Activated naive CD4-positive, alpha-beta T cell treated with anti-CD3 and anti-CD28 coated beads, Interleukin-2, amount 50 U/mL, for 24 hours (primary cell): ENCODE measurements around the gene APOBEC3G.

Experiments used
- H3K27ac Mint-ChIP-seq: one replicate; pipeline ENCODE4 v1.8.0; 2021; ENCODE audit warnings: mild to moderate bottlenecking, mixed read lengths
- H3K27me3 Mint-ChIP-seq: one replicate; pipeline ENCODE4 v1.8.0; 2021; ENCODE audit warnings: mixed read lengths
- H3K36me3 Mint-ChIP-seq: one replicate; pipeline ENCODE4 v1.8.0; 2021; ENCODE audit warnings: mixed read lengths
- H3K4me1 Mint-ChIP-seq: one replicate; pipeline ENCODE4 v1.8.0; 2021; ENCODE audit warnings: mixed read lengths
- H3K4me3 Mint-ChIP-seq: one replicate; pipeline ENCODE4 v1.8.0; 2021; ENCODE audit warnings: mild to moderate bottlenecking, mixed read lengths
- H3K9me3 Mint-ChIP-seq: one replicate; pipeline ENCODE4 v1.8.0; 2021; ENCODE audit warnings: mixed read lengths

The APOBEC3G gene

DNA sequence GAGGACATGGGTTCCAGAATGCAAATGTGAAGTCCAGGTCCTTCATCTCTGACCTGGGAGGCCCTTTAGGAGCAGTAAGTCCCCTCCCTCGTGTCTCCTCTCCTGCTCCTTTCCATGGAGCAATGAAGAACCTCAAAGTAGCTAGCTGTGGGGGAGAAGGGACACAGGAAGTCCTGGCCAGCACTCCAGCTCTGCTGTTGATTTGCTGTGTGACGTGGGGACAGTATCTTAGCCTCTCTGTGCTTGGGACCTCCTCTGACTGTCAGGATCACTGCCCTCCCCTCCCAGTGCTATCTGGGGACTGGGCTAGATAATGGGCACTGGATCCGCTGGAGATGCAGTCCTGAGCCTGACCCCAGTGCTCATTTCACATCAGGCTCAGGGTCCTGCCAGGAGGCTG, 18.9 kb downstream of the APOBEC3G start:
- Mint-ChIP-seq H3K27me3 (no peaks in the 10 kb centered on the region), H3K4me3 (no peak overlapping the region), H3K4me1 (peaks cover 82% of the 10 kb centered on the region), H3K36me3 (no peaks in the 10 kb centered on the region), H3K27ac (no peak overlapping the region), H3K9me3 (no peaks in the 10 kb centered on the region)

DNA sequence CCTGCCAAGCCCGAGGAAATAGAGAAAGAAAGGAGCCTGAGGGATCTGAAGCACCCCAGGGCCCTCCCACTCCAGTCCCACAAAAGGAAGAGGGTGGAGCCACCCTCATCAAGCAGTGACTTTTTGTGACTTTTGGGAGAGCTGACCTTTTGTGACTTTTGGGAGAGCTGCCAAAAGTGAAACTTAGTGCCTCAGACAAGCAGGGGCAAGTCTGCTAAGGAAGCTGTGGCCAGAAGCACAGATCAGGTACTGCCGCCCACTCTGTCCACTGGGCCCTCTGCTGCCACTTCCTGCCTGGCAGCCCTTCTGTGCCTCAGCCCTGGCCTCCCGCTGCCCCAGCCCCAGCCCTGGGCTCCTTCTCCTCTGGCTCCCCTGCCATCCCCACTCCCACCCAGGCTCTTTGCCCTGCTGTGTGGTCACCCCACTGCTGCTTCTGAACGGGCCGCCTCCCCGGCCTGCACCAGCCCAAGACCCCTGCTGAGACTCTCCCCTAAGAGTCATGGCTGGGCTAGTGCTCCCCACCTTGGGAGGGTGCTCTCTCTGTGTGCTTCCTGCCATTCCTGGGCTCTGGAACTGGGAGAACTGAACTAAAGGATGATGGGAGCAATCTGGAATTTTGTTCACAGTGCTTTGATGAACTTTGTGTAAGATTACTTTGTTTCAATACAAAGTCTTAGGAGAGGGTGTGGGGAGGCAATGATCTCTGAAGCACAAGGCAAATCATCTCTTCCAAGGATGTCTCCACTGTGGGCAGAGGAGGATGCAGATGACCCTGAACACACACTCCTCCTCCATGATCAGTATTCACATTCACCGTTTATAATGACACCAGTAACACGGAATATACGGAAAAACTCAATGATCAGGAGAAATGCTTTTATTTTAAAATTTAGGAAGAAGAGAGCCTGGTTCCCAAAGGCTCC, 20.3 kb downstream of the APOBEC3G start, which contains the start of gene APOBEC3H:
Gene APOBEC3H, plus strand, starts transcription at position 147 of the 923 bp plus-strand sequence. CDS start 3,035 bp downstream, outside the sequence.
- H3K4me1 Mint-ChIP-seq = peaks cover 68% of the 10 kb centered on the region

DNA sequence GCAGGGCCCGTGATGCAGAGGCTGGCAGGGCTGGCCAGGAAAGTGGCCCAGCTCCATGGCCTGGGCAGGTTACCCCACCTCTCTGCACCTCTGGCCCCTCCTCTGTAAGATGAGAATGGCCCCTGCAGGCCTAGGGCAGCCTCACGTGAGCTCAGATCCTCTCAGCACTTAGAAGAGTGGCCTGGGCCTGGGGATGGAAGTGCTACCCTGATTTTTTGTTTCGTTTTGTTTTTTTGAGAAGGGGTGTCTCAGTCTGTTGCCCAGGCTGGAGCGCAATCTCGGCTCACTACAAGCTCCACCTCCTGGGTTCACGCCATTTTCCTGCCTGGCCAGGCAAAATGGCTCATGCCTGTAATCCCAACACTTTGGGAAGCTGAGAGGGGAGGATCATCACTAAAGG, 21.0 kb downstream of the APOBEC3G start:
- no peak overlapping the region for H3K4me3 Mint-ChIP-seq
- no peaks in the 10 kb centered on the region for H3K36me3 Mint-ChIP-seq
- H3K4me1 Mint-ChIP-seq = peaks cover 62% of the 10 kb centered on the region
- H3K27me3 Mint-ChIP-seq = no peaks in the 10 kb centered on the region
- H3K27ac Mint-ChIP-seq = no peak overlapping the region
- no peaks in the 10 kb centered on the region for H3K9me3 Mint-ChIP-seq

More for the DNA sequence above, 20.3 kb downstream of the APOBEC3G start, which contains the start of gene APOBEC3H:
- Mint-ChIP-seq H3K9me3 (no peaks in the 10 kb centered on the region), H3K36me3 (no peaks in the 10 kb centered on the region), H3K27ac (peak within 1 kb of the TSS; percentile 84), H3K27me3 (no peaks in the 10 kb centered on the region), H3K4me3 (peak within 1 kb of the TSS; percentile 4)

DNA sequence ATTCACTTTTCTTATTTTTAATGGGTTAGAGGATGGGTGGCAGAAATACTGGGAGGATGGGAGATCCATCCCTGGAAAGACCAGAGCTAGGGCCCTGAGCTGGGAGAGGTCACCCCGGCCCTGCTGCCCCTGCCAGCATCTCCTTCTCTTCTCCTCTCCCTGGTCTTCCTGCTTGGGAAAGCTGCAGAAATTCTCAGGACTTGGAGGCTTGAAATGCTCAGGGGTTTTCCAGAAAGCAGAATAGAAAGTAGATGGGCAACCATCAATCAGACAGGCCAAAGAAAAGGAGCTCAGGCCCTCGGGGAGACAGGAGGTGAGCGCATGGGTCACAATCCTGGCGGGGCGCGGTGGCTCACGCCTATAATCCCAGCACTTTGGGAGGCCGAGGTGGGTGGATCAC, 21.5 kb downstream of the APOBEC3G start:
- H3K27ac Mint-ChIP-seq = no peak overlapping the region
- no peaks in the 10 kb centered on the region for H3K9me3 Mint-ChIP-seq
- no peak overlapping the region for H3K4me3 Mint-ChIP-seq
- no peaks in the 10 kb centered on the region for H3K36me3 Mint-ChIP-seq
- peaks cover 60% of the 10 kb centered on the region for H3K4me1 Mint-ChIP-seq
- H3K27me3 Mint-ChIP-seq = no peaks in the 10 kb centered on the region

DNA sequence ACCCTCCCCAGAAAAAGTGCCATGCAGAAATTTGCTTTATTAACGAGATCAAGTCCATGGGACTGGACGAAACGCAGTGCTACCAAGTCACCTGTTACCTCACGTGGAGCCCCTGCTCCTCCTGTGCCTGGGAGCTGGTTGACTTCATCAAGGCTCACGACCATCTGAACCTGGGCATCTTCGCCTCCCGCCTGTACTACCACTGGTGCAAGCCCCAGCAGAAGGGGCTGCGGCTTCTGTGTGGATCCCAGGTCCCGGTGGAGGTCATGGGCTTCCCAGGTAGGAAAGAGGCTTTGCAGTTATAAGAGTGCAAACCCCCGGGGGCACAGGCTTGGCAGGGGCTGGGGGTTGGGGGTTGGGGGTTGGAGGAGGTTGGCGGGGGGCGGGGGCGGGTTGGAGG, 24.2 kb downstream of the APOBEC3G start:
- Mint-ChIP-seq H3K36me3 (no peaks in the 10 kb centered on the region), H3K4me1 (peaks cover 39% of the 10 kb centered on the region), H3K9me3 (no peaks in the 10 kb centered on the region), H3K27me3 (no peaks in the 10 kb centered on the region), H3K27ac (peak overlapping the region; percentile 80), H3K4me3 (no peak overlapping the region)

DNA sequence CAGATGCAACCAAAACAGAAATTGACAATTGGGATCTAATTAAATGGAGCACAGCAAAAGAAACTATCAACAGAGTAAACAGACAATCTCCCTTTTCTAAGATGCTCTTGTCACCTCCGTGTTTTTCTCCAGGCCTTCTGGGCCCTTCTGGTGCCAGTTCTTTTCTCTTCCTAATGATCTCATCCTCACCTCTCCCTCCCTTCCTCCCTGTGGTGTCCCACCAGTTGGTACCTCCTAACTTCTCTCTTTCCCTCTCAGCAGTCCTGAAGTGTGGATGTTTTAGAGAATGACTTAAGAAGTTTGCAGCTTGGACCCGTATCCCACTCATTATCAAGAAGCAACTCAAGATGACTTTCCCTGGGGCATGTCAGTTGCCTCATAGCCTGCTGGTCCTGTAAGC, 26.4 kb downstream of the APOBEC3G start:
- no peaks in the 10 kb centered on the region for H3K27me3 Mint-ChIP-seq
- no peak overlapping the region for H3K27ac Mint-ChIP-seq
- no peaks in the 10 kb centered on the region for H3K36me3 Mint-ChIP-seq
- H3K4me3 Mint-ChIP-seq = no peak overlapping the region
- peaks cover 21% of the 10 kb centered on the region for H3K4me1 Mint-ChIP-seq
- H3K9me3 Mint-ChIP-seq = no peaks in the 10 kb centered on the region

DNA sequence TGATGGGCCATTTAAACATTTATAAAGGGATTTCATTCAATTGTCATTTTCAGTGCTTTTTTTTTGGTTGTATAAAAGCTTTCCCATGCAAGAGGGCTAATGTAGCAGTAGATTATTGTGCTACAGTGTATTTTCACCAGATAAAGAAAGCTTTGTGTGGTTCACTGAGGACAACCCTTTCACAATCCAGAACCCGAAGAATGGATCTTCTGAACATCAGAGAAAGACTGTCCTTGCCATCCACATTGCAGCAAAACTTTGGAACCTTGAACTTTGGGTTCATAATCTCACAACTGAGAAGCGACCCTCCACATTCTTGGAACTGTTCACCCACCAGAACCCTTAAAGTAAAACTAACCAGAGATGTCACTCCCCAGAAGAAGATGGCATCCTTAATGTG, 29.3 kb downstream of the APOBEC3G start:
- H3K4me1 Mint-ChIP-seq = peaks cover 6% of the 10 kb centered on the region
- no peaks in the 10 kb centered on the region for H3K9me3 Mint-ChIP-seq
- no peak overlapping the region for H3K27ac Mint-ChIP-seq
- no peaks in the 10 kb centered on the region for H3K27me3 Mint-ChIP-seq
- H3K4me3 Mint-ChIP-seq = no peak overlapping the region
- H3K36me3 Mint-ChIP-seq = no peaks in the 10 kb centered on the region

DNA sequence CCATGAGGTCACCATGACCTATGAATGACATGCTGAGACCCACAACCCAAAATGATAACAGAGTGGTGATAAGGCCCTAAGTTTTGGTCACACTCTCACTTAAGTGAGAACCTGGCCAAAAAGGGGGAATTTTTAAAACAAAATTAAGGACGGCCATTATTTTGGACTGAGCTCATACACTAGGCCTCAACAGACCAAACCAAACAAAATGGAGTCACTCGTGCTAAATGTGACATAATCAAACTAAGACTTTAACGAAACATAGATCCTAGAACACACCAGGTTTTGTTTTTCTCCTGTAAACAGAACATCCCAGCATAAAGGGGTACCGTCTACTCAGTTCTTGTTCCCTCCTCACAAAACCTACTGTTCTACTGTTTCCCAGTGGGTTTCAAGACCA, 31.4 kb downstream of the APOBEC3G start:
- Mint-ChIP-seq H3K4me3 (no peak overlapping the region), H3K27ac (no peak overlapping the region), H3K4me1 (peaks cover 6% of the 10 kb centered on the region), H3K9me3 (no peaks in the 10 kb centered on the region), H3K27me3 (no peaks in the 10 kb centered on the region), H3K36me3 (no peaks in the 10 kb centered on the region)

DNA sequence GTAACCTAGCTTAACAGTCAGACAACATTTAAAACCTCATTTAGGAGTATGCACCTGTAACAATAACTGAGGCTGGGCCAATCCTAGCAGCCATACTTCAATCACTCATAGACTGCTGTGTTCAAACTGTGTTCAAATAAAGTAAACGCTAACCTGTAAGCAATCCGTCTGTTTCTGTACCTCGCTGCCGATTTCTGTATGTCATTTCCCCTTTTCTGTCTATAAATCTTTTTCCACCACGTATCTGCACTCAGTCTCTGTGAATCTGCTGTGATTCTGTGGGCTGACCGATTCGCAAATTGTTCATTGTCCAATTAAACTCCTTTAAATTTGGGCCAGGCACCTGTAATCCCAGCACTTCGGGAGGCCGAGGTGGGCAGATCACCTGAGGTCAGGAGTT, 32.3 kb downstream of the APOBEC3G start:
- H3K4me3 Mint-ChIP-seq = no peak overlapping the region
- H3K4me1 Mint-ChIP-seq = peaks cover 6% of the 10 kb centered on the region
- H3K27ac Mint-ChIP-seq = peak overlapping the region; percentile 31
- H3K9me3 Mint-ChIP-seq = no peaks in the 10 kb centered on the region
- no peaks in the 10 kb centered on the region for H3K36me3 Mint-ChIP-seq
- no peaks in the 10 kb centered on the region for H3K27me3 Mint-ChIP-seq

DNA sequence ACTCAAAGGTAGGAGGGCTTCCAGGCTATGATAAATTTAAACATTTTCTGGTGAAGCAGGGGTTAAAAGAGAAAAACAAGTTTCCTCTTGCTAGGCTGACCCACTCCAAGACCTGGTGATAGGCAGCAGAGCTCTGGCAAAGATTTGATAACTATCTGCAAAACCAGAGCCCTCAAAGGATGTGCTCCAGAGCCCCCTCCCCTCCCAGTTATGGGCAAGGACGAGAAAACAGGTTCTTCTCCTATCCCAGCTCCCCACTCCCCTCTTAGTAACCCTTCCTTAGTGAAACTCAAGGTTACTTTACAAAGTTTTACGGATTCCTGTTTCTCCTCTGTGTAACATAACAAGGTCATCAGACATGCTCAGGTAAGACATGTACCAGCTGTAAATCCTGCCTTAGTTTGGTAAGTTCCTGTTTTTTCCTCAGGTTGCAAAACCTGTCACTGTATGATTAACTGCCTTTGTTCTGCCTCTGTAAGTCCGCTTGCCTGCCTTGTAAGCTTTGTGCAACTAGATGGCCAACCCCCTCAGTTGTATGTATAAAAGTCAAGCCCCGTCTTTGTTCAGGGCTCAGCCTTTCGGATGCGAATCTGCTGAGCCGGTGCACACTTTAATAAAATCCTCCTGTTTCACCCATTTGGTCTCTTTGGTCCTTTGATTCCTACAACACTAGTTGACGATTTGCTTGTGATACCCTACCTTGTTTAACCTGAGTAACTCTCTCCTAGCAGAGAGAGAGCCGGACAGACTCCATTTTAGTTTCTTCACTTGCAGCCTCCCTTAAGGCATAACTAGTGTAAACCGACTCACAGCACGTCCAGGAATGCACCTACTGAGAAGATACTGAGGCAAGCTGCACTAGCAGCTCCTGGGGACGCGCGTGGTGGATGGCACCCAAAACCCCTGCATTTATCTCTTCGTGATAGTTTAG, 33.8 kb downstream of the APOBEC3G start:
- H3K4me1 Mint-ChIP-seq = peaks cover 12% of the 10 kb centered on the region
- no peaks in the 10 kb centered on the region for H3K9me3 Mint-ChIP-seq
- H3K27me3 Mint-ChIP-seq = no peaks in the 10 kb centered on the region
- no peaks in the 10 kb centered on the region for H3K36me3 Mint-ChIP-seq
- H3K27ac Mint-ChIP-seq = no peak overlapping the region
- H3K4me3 Mint-ChIP-seq = no peak overlapping the region

DNA sequence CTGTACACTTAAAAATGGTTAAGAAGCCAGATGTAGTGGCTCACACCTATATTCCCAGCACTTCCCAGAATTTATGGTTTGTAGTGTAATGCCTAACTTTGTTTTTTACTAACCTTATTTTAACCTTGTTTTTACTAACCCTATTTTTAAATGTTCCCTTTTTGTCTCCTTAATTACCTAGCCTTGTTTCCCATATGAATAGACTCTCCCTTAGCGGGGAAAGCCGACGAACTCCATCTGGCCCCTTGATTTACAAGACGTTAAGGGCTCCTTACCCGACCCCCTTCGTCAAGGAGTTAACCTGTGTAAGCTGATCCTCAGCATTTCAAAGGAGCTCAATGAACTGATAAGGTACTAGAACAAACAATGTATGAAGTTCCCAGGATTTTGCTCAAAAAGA, 37.0 kb downstream of the APOBEC3G start:
- H3K36me3 Mint-ChIP-seq = no peaks in the 10 kb centered on the region
- no peaks in the 10 kb centered on the region for H3K27me3 Mint-ChIP-seq
- peaks cover 33% of the 10 kb centered on the region for H3K4me1 Mint-ChIP-seq
- H3K27ac Mint-ChIP-seq = no peak overlapping the region
- H3K4me3 Mint-ChIP-seq = no peak overlapping the region
- H3K9me3 Mint-ChIP-seq = no peaks in the 10 kb centered on the region

DNA sequence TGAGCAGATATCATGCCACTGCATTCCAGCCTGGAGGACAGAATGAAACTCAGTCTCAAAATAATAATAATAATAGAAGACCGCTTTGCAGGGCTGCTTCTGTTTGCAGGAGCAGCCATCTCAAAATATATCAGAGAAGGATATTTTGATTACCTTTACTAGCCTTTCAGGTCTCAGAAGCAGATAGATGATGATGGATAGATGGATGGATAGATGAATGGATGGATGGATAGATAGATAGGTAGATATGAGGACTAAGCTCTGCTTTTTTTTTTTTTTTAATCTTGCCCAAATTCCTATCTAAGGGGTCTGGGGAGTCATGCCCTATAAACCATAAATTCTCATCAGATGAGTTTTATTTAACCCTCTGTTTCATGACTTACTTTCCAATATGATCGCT, 38.5 kb downstream of the APOBEC3G start:
- Mint-ChIP-seq H3K36me3 (no peaks in the 10 kb centered on the region), H3K4me3 (no peak overlapping the region), H3K27ac (peak overlapping the region; percentile 48), H3K4me1 (peaks cover 33% of the 10 kb centered on the region), H3K9me3 (no peaks in the 10 kb centered on the region), H3K27me3 (no peaks in the 10 kb centered on the region)

DNA sequence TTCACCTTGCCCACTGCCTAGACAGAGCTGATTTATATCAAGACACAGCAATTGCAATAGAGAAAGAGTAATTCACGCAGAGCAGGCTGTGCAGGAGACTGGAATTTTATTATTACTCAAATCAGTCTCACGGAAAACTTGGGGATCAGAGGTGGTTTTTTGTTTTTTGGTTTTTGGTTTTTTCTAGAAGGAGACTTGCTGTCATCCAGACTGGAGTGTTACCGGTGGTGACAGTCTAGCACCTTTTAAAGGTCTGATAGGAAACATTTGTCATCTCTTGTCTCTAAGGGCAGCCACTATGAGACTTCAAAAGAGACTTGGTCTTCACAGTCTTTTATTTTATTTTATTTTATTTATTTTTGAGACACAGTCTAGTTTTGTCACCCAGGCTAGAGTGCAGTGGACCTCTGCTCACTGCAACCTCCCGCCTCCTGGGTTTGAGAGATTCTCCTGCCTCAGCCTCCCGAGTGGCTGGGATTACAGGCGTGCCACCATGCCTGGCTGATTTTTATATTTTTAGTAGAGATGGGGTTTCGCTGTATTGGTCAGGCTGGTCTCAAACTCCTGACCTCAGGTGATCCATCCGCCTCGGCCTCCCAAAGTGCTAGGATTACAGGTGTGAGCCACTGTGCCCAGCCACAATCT, 39.0 kb downstream of the APOBEC3G start:
- H3K27ac Mint-ChIP-seq = peak overlapping the region; percentile 84
- H3K4me3 Mint-ChIP-seq = no peak overlapping the region
- no peaks in the 10 kb centered on the region for H3K27me3 Mint-ChIP-seq
- no peaks in the 10 kb centered on the region for H3K9me3 Mint-ChIP-seq
- no peaks in the 10 kb centered on the region for H3K36me3 Mint-ChIP-seq
- peaks cover 30% of the 10 kb centered on the region for H3K4me1 Mint-ChIP-seq

DNA sequence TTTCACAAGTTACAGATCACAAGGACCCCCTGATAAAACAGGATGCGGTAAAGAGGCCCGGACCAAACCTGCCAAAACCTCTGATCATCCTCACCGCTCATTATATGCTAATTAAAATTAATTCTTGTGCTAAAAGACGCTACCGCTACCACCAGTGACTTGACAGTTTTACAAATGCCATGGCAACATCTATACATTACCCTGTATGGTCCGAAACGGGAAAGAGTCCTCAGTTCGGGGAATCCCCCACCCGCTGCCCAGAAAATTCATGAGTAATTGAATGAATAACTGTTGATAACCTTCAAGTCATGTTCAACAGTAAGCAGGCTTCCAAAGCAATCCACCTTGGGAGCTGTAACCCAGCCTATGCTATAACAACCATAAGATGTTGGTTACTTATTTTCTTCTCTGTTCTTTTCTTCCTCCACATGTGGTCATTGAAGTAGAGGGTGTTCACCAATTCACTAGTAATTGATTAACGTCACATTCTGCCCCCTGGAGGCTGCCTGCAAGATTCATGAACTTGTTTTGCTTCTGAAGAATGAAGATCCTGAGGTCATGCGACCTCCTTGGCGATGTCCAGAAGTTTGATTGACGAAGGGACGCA, 40.6 kb downstream of the APOBEC3G start:
- no peaks in the 10 kb centered on the region for H3K9me3 Mint-ChIP-seq
- H3K27ac Mint-ChIP-seq = peak overlapping the region; percentile 89
- H3K4me3 Mint-ChIP-seq = peak overlapping the region; percentile 58
- no peaks in the 10 kb centered on the region for H3K36me3 Mint-ChIP-seq
- H3K27me3 Mint-ChIP-seq = no peaks in the 10 kb centered on the region
- peaks cover 38% of the 10 kb centered on the region for H3K4me1 Mint-ChIP-seq

DNA sequence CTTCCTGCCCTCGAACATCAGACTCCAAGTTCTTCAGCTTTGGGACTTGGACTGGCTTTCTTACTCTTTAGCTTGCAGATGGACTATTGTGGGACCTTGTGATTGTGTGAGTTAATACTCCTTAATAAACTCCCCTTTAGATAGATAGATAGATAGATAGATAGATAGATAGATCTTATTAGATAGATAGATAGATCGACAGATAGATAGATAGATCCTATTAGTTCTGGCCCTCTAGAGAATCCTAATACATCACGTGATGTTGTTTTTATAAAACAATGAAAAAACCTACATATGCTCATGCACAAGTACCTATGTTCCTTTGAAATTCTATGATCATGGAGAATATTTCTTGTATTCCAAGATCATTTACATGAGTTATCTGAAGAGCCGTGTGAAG, 43.9 kb downstream of the APOBEC3G start:
- H3K27me3 Mint-ChIP-seq = no peaks in the 10 kb centered on the region
- H3K36me3 Mint-ChIP-seq = no peaks in the 10 kb centered on the region
- no peaks in the 10 kb centered on the region for H3K9me3 Mint-ChIP-seq
- peak overlapping the region; percentile 0 for H3K27ac Mint-ChIP-seq
- no peak overlapping the region for H3K4me3 Mint-ChIP-seq
- peaks cover 32% of the 10 kb centered on the region for H3K4me1 Mint-ChIP-seq
